Cardiac muscle cell (in vitro differentiated cells and primary cell): ENCODE measurements around the gene FXYD7. TPM values are rescaled to one million over a fixed set of nuclear protein-coding genes. Genes with fewer than 3 reads are reported as not detected.

Source experiments
- DNase-seq, 2 donors: peaks; one replicate each; pipeline versions ENCODE4 v3.0.0 to v3.0.0-alpha.2; 2010 to 2017; ENCODE audit warnings: low read depth in 1 of 2, low spot score in 1 of 2
- H3K27ac ChIP-seq: fragments of 200-600 bp; sonication (generic); 2 replicates; pipeline ENCODE4 v1.5.1; 2016
- H3K27me3 ChIP-seq: fragments of 200-600 bp; sonication (generic); 2 replicates; pipeline ENCODE4 v1.6.0; 2016; ENCODE audit warnings: control low read depth
- H3K36me3 ChIP-seq: fragments of 200-600 bp; sonication (generic); 2 replicates; pipeline ENCODE4 v1.5.1; 2016; ENCODE audit warnings: control low read depth
- H3K4me1 ChIP-seq: fragments of 200-600 bp; sonication (generic); 2 replicates; pipeline ENCODE4 v1.8.1; 2017; ENCODE audit warnings: low read depth, mild to moderate bottlenecking, mixed run types
- H3K4me3 ChIP-seq: fragments of 200-600 bp; sonication (generic); 2 replicates; pipeline ENCODE4 v1.5.1; 2016; ENCODE audit warnings: mild to moderate bottlenecking
- H3K9me3 ChIP-seq: fragments of 200-600 bp; sonication (generic); 2 replicates; pipeline ENCODE4 v1.5.1; 2017; ENCODE audit warnings: low read depth, mild to moderate bottlenecking, control low read depth
- polyA plus RNA-seq: library from polyadenylated mRNA; unstranded; fragments of >200 nt; fragmentation: Nextera tagmentation; extraction: Ambion mirVana; gene quantifications from 2 replicates; pipeline ENCODE4 v1.2.1, GENCODE V29; 2016
- total RNA-seq: library from RNA; depleted of rRNA; stranded (reverse); fragments of >200 nt; gene quantifications from 2 replicates; pipeline ENCODE4 v1.2.3, GENCODE V29; 2016
- TF ChIP-seq, protein P1 (sequence below): IDR thresholded peaks from 2 replicates; pipeline ENCODE4 v1.5.1; 2012; ENCODE audit warnings: low read depth, mild to moderate bottlenecking, low read length

FXYD7 gene
- total and polyA plus RNA-seq, 2 experiments from 2014 or later = 2.6 to 3.5 TPM

DNA sequence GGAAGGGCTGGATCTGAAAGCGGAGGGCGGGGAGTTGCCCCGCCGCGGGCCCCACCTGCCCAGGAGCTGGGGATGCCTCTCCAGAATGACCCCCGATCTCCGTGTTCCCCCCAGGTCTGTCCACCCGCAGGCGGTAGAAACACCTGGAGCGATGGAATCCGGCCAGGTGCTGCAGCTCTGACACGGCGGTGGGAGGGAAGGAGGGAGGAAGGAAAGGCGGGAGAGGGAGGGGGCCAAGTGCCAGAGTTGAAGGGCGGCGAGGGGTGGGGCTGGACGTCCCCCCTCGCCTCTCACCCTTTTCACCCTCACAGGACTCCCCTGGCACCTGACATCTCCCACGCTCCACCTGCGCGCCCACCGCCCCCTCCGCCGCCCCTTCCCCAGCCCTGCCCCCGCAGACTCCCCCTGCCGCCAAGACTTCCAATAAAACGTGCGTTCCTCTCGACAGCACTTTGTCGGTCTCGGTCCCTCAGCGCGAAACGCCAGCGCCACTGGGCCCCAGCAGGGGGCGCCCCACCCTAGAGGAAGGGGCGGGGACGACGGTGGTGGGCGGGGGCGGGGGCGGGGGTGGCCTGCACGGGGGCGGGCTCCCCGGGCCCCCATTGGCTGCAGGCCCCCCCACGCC lies 337 bp upstream of the FXYD7 start:
- Histone ChIP-seq H3K27me3 (peaks cover 41% of the 10 kb centered on the region), H3K4me1 (peaks cover 32% of the 10 kb centered on the region), H3K36me3 (no peaks in the 10 kb centered on the region), H3K9me3 (no peaks in the 10 kb centered on the region), H3K4me3 (peak overlapping the region; percentile 15), H3K27ac (no peak overlapping the region)
- peak; percentile 52 to 75 for DNase-seq
- TF ChIP-seq, protein P1, sequence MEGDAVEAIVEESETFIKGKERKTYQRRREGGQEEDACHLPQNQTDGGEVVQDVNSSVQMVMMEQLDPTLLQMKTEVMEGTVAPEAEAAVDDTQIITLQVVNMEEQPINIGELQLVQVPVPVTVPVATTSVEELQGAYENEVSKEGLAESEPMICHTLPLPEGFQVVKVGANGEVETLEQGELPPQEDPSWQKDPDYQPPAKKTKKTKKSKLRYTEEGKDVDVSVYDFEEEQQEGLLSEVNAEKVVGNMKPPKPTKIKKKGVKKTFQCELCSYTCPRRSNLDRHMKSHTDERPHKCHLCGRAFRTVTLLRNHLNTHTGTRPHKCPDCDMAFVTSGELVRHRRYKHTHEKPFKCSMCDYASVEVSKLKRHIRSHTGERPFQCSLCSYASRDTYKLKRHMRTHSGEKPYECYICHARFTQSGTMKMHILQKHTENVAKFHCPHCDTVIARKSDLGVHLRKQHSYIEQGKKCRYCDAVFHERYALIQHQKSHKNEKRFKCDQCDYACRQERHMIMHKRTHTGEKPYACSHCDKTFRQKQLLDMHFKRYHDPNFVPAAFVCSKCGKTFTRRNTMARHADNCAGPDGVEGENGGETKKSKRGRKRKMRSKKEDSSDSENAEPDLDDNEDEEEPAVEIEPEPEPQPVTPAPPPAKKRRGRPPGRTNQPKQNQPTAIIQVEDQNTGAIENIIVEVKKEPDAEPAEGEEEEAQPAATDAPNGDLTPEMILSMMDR = peak; percentile 41

DNA sequence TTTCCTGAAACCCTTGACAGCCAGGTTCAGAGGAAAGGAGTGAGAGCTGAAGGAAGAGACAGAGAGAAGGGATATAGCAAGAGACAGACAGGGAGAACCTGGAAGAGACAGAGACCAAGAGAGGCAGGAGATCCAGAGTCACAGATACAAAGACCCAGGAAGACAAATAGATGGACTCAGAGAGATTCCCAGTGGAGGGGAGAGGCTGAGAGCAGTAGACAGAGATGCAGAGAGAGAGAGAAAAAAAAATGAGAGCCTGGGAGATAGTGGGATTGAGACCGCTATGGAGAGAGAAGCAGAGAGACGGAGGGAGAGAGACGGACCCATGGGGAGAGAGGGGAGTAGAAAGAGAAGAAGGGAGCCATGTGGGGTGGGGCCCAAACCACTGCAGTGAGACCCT lies 763 bp downstream of the FXYD7 start:
- peaks cover 21% of the 10 kb centered on the region for H3K4me1 ChIP-seq

DNA sequence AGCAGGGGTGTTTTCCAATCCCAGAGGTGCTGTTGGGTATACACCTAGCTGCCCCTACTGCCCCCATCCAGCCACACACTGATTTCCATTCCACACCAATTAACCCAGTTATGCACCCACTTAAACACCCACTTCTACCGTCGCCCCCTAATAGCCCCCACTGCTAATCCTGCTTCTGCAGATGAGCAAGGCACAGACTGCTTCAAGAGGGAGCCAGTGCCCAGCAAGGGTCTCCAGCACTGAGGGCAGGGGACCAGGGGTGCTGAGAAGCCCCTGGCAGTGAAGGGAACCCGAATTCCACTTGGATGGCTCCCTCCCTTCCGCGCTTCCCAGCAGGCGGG lies 1.2 kb downstream of the FXYD7 start:
- TF ChIP-seq, protein P1 = no peak
- Histone ChIP-seq H3K36me3 (no peaks in the 10 kb centered on the region), H3K4me1 (peaks cover 18% of the 10 kb centered on the region), H3K27ac (no peak overlapping the region), H3K4me3 (no peak overlapping the region), H3K9me3 (no peaks in the 10 kb centered on the region), H3K27me3 (peaks cover 41% of the 10 kb centered on the region)
- no peak for DNase-seq

More for the DNA sequence above, 763 bp downstream of the FXYD7 start:
- peaks cover 41% of the 10 kb centered on the region for H3K27me3 ChIP-seq
- no peak overlapping the region for H3K27ac ChIP-seq
- no peaks in the 10 kb centered on the region for H3K9me3 ChIP-seq
- TF ChIP-seq, protein P1 = no peak
- no peak for DNase-seq
- H3K36me3 ChIP-seq = no peaks in the 10 kb centered on the region
- H3K4me3 ChIP-seq = no peak overlapping the region

DNA sequence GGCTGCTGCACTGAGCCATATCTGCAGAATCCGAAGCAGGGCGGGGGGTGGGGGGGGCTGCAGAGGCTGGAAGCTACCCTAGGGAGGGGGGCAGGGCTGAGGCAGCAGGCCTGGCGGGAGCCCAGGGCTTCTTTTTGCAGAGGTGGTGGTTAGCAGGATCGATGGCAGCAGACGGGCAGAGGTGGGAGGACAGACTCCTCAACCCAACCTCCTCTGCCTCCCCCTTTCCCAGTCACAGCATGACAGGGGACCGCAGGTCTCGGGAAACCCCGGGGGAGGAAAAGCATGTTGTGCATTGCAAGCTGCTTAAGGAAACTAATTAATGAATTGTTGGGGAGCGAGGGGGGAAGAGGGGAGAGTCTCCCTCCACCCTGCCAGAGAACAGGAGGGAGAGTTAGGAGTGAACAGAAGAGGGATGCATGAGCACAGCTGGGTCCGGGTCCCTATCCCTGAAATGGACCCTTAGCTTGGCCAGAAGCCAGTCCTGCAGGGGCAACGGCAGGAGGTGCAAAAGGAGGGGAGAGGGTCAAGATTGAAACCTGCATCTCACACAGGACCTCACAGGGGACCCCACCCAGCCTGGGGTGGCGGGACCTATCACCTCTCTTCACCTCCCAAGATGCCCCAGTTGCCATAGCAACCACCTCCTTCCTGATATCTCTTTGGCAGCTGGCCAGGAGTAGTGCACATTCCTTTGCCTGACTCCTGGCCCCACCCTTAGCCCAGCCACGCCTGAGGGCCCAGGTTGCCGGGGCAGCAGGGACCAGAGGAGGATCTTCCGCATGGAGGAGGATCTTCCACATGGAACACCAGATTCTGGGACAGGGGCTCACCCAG lies 1.8 kb downstream of the FXYD7 start:
- Histone ChIP-seq H3K27me3 (peaks cover 41% of the 10 kb centered on the region), H3K27ac (no peak overlapping the region), H3K9me3 (no peaks in the 10 kb centered on the region), H3K4me1 (peaks cover 14% of the 10 kb centered on the region), H3K4me3 (no peak overlapping the region), H3K36me3 (no peaks in the 10 kb centered on the region)
- TF ChIP-seq, protein P1 = no peak
- peak; percentile 32 to 58 for DNase-seq

DNA sequence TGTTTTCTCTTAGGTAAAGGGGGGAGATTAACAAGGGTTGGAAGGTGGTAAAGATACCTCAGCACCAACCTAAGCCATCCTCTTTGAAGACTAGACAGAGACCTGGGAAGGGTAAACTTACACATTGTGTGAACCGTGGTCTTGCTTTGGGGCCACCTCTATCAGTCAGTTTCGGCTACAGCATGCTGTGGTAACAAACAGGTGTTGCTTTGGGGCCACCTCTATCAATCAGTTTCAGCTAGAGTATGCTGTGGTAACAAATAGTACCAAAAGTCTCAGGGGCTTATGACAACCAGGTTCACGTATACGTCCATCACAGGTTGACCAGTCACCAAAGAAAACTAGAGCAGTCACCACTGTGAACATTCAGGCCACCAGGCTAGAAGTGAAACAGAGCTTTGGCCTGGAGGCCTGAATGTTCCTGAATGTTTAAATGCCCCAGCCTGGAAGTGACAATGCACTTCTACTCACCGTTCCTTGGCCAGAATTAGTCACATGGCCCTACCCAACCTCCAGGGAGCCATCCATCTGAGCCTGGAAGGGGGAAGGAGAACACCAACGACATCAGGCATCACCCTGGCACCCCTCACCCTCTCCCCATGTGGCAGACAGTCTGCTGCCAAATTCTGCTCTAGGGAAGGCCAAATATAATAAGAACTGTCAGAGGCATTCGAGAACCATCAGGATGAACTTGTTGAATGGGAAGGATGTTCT lies 3.8 kb downstream of the FXYD7 start:
- TF ChIP-seq, protein P1 = no peak
- DNase-seq = no peak
- Histone ChIP-seq H3K36me3 (no peaks in the 10 kb centered on the region), H3K4me1 (no peaks in the 10 kb centered on the region), H3K27ac (no peak overlapping the region), H3K4me3 (no peak overlapping the region), H3K27me3 (peaks cover 36% of the 10 kb centered on the region), H3K9me3 (no peaks in the 10 kb centered on the region)
